MCF 10A (cell line): ENCODE measurements around the gene FAF1. TPM values are rescaled to one million over a fixed set of nuclear protein-coding genes. Genes with fewer than 3 reads are reported as not detected.
"Not testable (repeated sequence)": the region's sequence is repeated elsewhere in the genome, so short reads cannot be mapped to it uniquely, and the experiment has no call there.

ENCODE experiments used
- BruUV-seq: library from RNA; stranded (reverse); fragments of 400-500 nt; replicated peaks from 2 replicates; lab custom pipeline; 2021; lab: Mats Ljungman, UMichigan
- CTCF ChIA-PET: fragments of 300-600 bp; sonication (Branson Sonifier 250); formaldehyde crosslinking; extraction: SDS; loops from one replicate; lab custom pipeline; 2021; ENCODE audit warnings: antibody characterized with exemption, inconsistent platforms; lab: Yijun Ruan, JAX
- POLR2A ChIA-PET: fragments of 300-600, 350-650 bp; sonication (Branson Sonifier 250); formaldehyde crosslinking; extraction: SDS; loops from one replicate; lab custom pipeline; 2020; ENCODE audit warnings: antibody characterized with exemption, inconsistent platforms; lab: Yijun Ruan, JAX
- DNase-seq: peaks from one replicate; pipeline ENCODE4 v3.0.0-alpha.2; 2018; ENCODE audit not compliant: unreplicated experiment
- H3K27ac Mint-ChIP-seq: one replicate; pipeline ENCODE4 v1.8.0; 2022; ENCODE audit warnings: mild to moderate bottlenecking, low read depth, mixed read lengths; ENCODE audit not compliant: unreplicated experiment
- H3K27me3 Mint-ChIP-seq: one replicate; pipeline ENCODE4 v1.8.0; 2022; ENCODE audit warnings: mixed read lengths; ENCODE audit not compliant: insufficient read depth, unreplicated experiment
- H3K36me3 Mint-ChIP-seq: one replicate; pipeline ENCODE4 v1.8.0; 2022; ENCODE audit warnings: mild to moderate bottlenecking, moderate library complexity, mixed read lengths; ENCODE audit not compliant: insufficient read depth, unreplicated experiment
- H3K4me1 Mint-ChIP-seq: one replicate; pipeline ENCODE4 v1.8.0; 2022; ENCODE audit warnings: mixed read lengths; ENCODE audit not compliant: insufficient read depth, unreplicated experiment
- H3K4me3 Mint-ChIP-seq: one replicate; pipeline ENCODE4 v1.8.0; 2022; ENCODE audit warnings: mild to moderate bottlenecking, moderate library complexity, mixed read lengths; ENCODE audit not compliant: unreplicated experiment
- H3K9me3 Mint-ChIP-seq: one replicate; pipeline ENCODE4 v1.8.0; 2022; ENCODE audit warnings: mixed read lengths; ENCODE audit not compliant: unreplicated experiment
- CTCF ChIP-seq: fragments of 200-600 bp; IDR thresholded peaks from one replicate; pipeline ENCODE4 v1.8.0; 2022; ENCODE audit warnings: antibody characterized with exemption, mild to moderate bottlenecking; ENCODE audit not compliant: unreplicated experiment
- intact Hi-C: fragments of 100-400 bp; cut with micrococcal nuclease; formaldehyde crosslinking; loops from 2 replicates; pipeline ENCODE4 v1.14.1; 2022
- total RNA-seq: library from RNA; stranded (reverse); gene quantifications from 2 replicates; pipeline ENCODE4 v1.2.3, GENCODE V29; 2022

Gene FAF1
- total RNA-seq, 1 experiment from 2014 or later: 93.2 TPM

GRCh38 chr1:50766688-50767087, 193.4 kb downstream of the FAF1 start:
- intact Hi-C loops: no loop called here
- Mint-ChIP-seq H3K4me3 (no peak overlapping the region), H3K4me1 (peaks cover 6% of the 10 kb centered on the region), H3K27ac (no peak overlapping the region), H3K36me3 (peaks cover 9% of the 10 kb centered on the region), H3K27me3 (no peaks in the 10 kb centered on the region), H3K9me3 (peaks cover 7% of the 10 kb centered on the region)
- TF ChIP-seq CTCF: no peak
- no TSS peak for BruUV-seq
- CTCF ChIA-PET: interaction anchor here (0.6 to 1.5 kb wide), 6 partner anchors 18 to 425 kb away, joined by 3 to 8 read pairs (median 3); no protein-coding TSS in a partner anchor
- DNase-seq: no peak
- POLR2A ChIA-PET: no interaction called here

GRCh38 chr1:50756543-50756942, 203.5 kb downstream of the FAF1 start:
- H3K4me3 Mint-ChIP-seq, H3K9me3 Mint-ChIP-seq, POLR2A ChIA-PET, CTCF ChIA-PET, H3K36me3 Mint-ChIP-seq, H3K27me3 Mint-ChIP-seq, DNase-seq, H3K27ac Mint-ChIP-seq, BruUV-seq, intact Hi-C loops, H3K4me1 Mint-ChIP-seq: not testable (repeated sequence)

GRCh38 chr1:50754764-50755163, 205.3 kb downstream of the FAF1 start:
- BruUV-seq, POLR2A ChIA-PET, H3K4me3 Mint-ChIP-seq, H3K27me3 Mint-ChIP-seq, H3K4me1 Mint-ChIP-seq, H3K9me3 Mint-ChIP-seq, DNase-seq, H3K27ac Mint-ChIP-seq: not testable (repeated sequence)
- intact Hi-C loops: loop anchor here (5.0 kb wide), 1 partner anchor 433 kb away; no protein-coding TSS in a partner anchor
- CTCF ChIA-PET: interaction anchor here (0.7 to 2.3 kb wide), 3 partner anchors 19 to 434 kb away, joined by 3 to 5 read pairs (median 4); no protein-coding TSS in a partner anchor
- peaks cover 12% of the 10 kb centered on the region for H3K36me3 Mint-ChIP-seq

GRCh38 chr1:50750021-50750619, 209.9 kb downstream of the FAF1 start:
- Mint-ChIP-seq H3K9me3 (no peaks in the 10 kb centered on the region), H3K4me1 (no peaks in the 10 kb centered on the region), H3K27ac (no peak overlapping the region), H3K36me3 (peaks cover 6% of the 10 kb centered on the region), H3K27me3 (no peaks in the 10 kb centered on the region), H3K4me3 (no peak overlapping the region)
- DNase-seq: peak; percentile 47
- ChIA-PET POLR2A (no interaction called here), CTCF (interaction anchor here (0.6 to 2.4 kb wide), 12 partner anchors 9 to 447 kb away, joined by 3 to 10 read pairs (median 5); no protein-coding TSS in a partner anchor)
- BruUV-seq: no TSS peak
- intact Hi-C loops: loop anchor here (5.0 kb wide), 1 partner anchor 437 kb away; no protein-coding TSS in a partner anchor
- TF ChIP-seq CTCF: peak; percentile 40

- no peak overlapping the region for H3K27ac Mint-ChIP-seq
- H3K36me3 Mint-ChIP-seq: peaks cover 28% of the 10 kb centered on the region
- ChIA-PET POLR2A (no interaction called here), CTCF (no interaction called here)
- no peaks in the 10 kb centered on the region for H3K9me3 Mint-ChIP-seq
- H3K4me1 Mint-ChIP-seq: no peaks in the 10 kb centered on the region
- H3K4me3 Mint-ChIP-seq: no peak overlapping the region
- no peak for TF ChIP-seq CTCF
- no peaks in the 10 kb centered on the region for H3K27me3 Mint-ChIP-seq
- BruUV-seq: no TSS peak
- intact Hi-C loops: no loop called here
- no peak for DNase-seq
These were observed 212.7 kb downstream of the FAF1 start for GRCh38 chr1:50747394-50747793.
